Transverse colon (tissue), 4 donors: ENCODE data around the gene ATP6V1F. TPM values are rescaled to one million over a fixed set of nuclear protein-coding genes. Genes with fewer than 3 reads are reported as not detected.

Experiments used
- DNase-seq: peaks from one replicate; pipeline ENCODE4 v3.0.0-alpha.2; 2019
- H3K27ac ChIP-seq, 4 donors: fragments of 200-600 bp; sonication (generic); 2 replicates each; pipeline ENCODE4 v1.5.1; 2016 to 2018; ENCODE audit warnings: inconsistent platforms in 4 of 4
- H3K27me3 ChIP-seq: fragments of 200-600 bp; sonication (generic); 2 replicates; pipeline ENCODE4 v1.5.1; 2017; ENCODE audit warnings: inconsistent platforms
- H3K36me3 ChIP-seq, 4 donors: fragments of 200-600 bp; sonication (generic); 2 replicates each; pipeline ENCODE4 v1.5.1; 2017 to 2019; ENCODE audit warnings: inconsistent platforms in 4 of 4
- H3K4me1 ChIP-seq, 4 donors: fragments of 200-600 bp; sonication (generic); 2 replicates each; pipeline ENCODE4 v1.5.1; 2017 to 2020; ENCODE audit warnings: inconsistent platforms in 4 of 4
- H3K4me3 ChIP-seq, 4 donors: fragments of 200-600 bp; sonication (generic); 1 replicate in 1 of 4; 2 replicates in 3 of 4; pipeline versions ENCODE4 v1.5.1 to v1.6.1; 2017 to 2019; ENCODE audit warnings: inconsistent platforms in 4 of 4
- H3K9me3 ChIP-seq, 2 donors: fragments of 200-600 bp; sonication (generic); 2 replicates each; pipeline ENCODE4 v1.5.1; 2017 to 2019; ENCODE audit warnings: inconsistent platforms in 2 of 2
- EP300 ChIP-seq: sonication (generic); formaldehyde crosslinking; IDR thresholded peaks from one replicate; pipeline ENCODE4 v1.6.1; 2017; ENCODE audit warnings: antibody characterized with exemption, low read depth
- POLR2A ChIP-seq: fragments of 450-650 bp; IDR thresholded peaks from one replicate; pipeline ENCODE4 v1.6.1; 2016; ENCODE audit warnings: antibody characterized with exemption, mild to moderate bottlenecking, moderate library complexity
- POLR2AphosphoS5 ChIP-seq, 3 donors: sonication (generic); formaldehyde crosslinking; IDR thresholded peaks; one replicate each; pipeline ENCODE4 v1.6.1; 2016; ENCODE audit warnings: antibody characterized with exemption in 3 of 3
- WGBS, 2 donors: methylation state at CpG; one replicate each; pipeline ENCODE4 v1.1.5; 2018; ENCODE audit warnings: low coverage in 1 of 2; 5-methylcytosine and 5-hydroxymethylcytosine counted together
- in situ Hi-C, 4 donors: fragments of 200-750 bp; cut with MboI; loops; one replicate each; pipeline versions ENCODE4 v1.15.0 to v1.15.1; 2017; ENCODE audit warnings: low sequenced_read_pairs in 3 of 4, low pct_ligation_motif_present in 1 of 4, low pct_unique_long_range_greater_than_20kb in 1 of 4
- intact Hi-C: fragments of 100-400 bp; cut with DNase I; formaldehyde crosslinking; loops from one replicate; pipeline ENCODE4 v1.15.1; 2023; ENCODE audit warnings: low total_unique reads
- total RNA-seq, 4 donors: library from RNA; depleted of rRNA; stranded (reverse); fragments of >200 nt; gene quantifications; one replicate each; pipeline ENCODE4 v1.1.0, GENCODE V29; 2016
- TF ChIP-seq, protein P1 (sequence below), 5 experiments: fragments of 200-600 bp in 3 of 5; fragments of 450-650 bp in 2 of 5; sonication (generic) in 3 of 5; IDR thresholded peaks; 1 replicate in 2 of 5; 2 replicates in 3 of 5; pipeline ENCODE4 v1.5.1; 2016 to 2017; ENCODE audit warnings: antibody characterized with exemption in 5 of 5, inconsistent platforms in 3 of 5, mild to moderate bottlenecking in 2 of 5, moderate library complexity in 1 of 5

The ATP6V1F gene
- total RNA-seq, 4 donors from 2014 or later: 25.5 to 128 (median 63.2) TPM

DNA sequence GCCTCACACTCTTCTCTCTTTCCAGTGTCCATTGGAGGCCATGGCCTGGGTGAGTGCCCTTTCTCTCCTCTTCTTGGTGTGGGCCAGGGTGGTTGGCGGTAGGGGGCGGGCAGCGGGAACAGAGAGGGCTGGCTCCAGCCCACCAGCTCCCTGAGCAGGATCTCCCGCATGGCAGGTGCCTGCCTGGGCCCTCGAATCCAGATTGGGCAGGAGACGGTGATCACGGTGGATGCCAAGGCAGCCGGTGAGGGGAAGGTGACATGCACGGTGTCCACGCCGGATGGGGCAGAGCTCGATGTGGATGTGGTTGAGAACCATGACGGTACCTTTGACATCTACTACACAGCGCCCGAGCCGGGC lies 13.5 kb upstream of the ATP6V1F start:
- no peak overlapping the region for H3K4me3 ChIP-seq
- WGBS, 2 donors: 91% methylated on average over 16 of the region's 16 CpGs; no CpG with 5 or more reads in 1 of the 2 donors
- TF ChIP-seq, protein P1, sequence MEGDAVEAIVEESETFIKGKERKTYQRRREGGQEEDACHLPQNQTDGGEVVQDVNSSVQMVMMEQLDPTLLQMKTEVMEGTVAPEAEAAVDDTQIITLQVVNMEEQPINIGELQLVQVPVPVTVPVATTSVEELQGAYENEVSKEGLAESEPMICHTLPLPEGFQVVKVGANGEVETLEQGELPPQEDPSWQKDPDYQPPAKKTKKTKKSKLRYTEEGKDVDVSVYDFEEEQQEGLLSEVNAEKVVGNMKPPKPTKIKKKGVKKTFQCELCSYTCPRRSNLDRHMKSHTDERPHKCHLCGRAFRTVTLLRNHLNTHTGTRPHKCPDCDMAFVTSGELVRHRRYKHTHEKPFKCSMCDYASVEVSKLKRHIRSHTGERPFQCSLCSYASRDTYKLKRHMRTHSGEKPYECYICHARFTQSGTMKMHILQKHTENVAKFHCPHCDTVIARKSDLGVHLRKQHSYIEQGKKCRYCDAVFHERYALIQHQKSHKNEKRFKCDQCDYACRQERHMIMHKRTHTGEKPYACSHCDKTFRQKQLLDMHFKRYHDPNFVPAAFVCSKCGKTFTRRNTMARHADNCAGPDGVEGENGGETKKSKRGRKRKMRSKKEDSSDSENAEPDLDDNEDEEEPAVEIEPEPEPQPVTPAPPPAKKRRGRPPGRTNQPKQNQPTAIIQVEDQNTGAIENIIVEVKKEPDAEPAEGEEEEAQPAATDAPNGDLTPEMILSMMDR (IDR thresholded peaks at IDR 0.05): no peak
- in situ Hi-C loops (no loop called here), intact Hi-C loops (no loop called here)
- no peaks in the 10 kb centered on the region for H3K4me1 ChIP-seq
- no peaks in the 10 kb centered on the region for H3K9me3 ChIP-seq
- H3K36me3 ChIP-seq: no peaks in the 10 kb centered on the region
- H3K27ac ChIP-seq: no peak overlapping the region
- no peaks in the 10 kb centered on the region for H3K27me3 ChIP-seq
- DNase-seq: no peak

GRCh38 chr7:128849804-128850490 lies 12.7 kb upstream of the ATP6V1F start:
- in situ Hi-C loops: loop anchor here in 2 of 4 donors (25.0 kb wide), 2 partner anchors 112 to 238 kb away; no protein-coding TSS in a partner anchor
- Histone ChIP-seq H3K4me1 (no peaks in the 10 kb centered on the region), H3K9me3 (no peaks in the 10 kb centered on the region), H3K27me3 (no peaks in the 10 kb centered on the region), H3K4me3 (no peak overlapping the region), H3K36me3 (no peaks in the 10 kb centered on the region), H3K27ac (no peak overlapping the region)
- TF ChIP-seq POLR2AphosphoS5 (IDR thresholded peaks at IDR 0.05) (no peak), EP300 (no peak)
- no peak for DNase-seq
- intact Hi-C loops: no loop called here
- WGBS, 2 donors: 81% methylated on average over 18 of the region's 18 CpGs; no CpG with 5 or more reads in 1 of the 2 donors

- no peak for DNase-seq
- Histone ChIP-seq H3K4me1 (peaks cover 0 to 3% (median 0%) of the 10 kb centered on the region in 4 donors), H3K27ac (no peak overlapping the region), H3K4me3 (no peak overlapping the region), H3K36me3 (no peaks in the 10 kb centered on the region), H3K27me3 (no peaks in the 10 kb centered on the region), H3K9me3 (no peaks in the 10 kb centered on the region)
- intact Hi-C loops (no loop called here), in situ Hi-C loops (loop anchor here in 2 of 4 donors (25.0 kb wide), 2 partner anchors 110 to 240 kb away; no protein-coding TSS in a partner anchor)
- 79 to 100% methylated on average over 3 to 26 of the region's 28 CpGs for WGBS, 2 donors
- TF ChIP-seq, protein P1 (IDR thresholded peaks at IDR 0.05): no peak
Observed at GRCh38 chr7:128852537-128853254, 10.0 kb upstream of the ATP6V1F start.

DNA sequence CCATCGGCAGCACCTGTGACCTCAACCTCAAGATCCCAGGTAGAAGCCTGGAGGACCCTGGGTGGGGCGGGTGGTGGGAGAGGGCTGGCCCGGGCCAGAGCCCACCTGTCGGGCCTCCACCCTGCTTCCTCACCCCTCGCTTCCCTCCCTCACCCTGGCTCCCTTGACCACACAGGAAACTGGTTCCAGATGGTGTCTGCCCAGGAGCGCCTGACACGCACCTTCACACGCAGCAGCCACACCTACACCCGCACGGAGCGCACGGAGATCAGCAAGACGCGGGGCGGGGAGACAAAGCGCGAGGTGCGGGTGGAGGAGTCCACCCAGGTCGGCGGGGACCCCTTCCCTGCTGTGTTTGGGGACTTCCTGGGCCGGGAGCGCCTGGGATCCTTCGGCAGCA lies 8.9 kb upstream of the ATP6V1F start:
- 60 to 76% methylated on average over 1 to 20 of the region's 23 CpGs for WGBS, 2 donors
- in situ Hi-C loops (loop anchor here in 2 of 4 donors (25.0 kb wide), 2 partner anchors 109 to 241 kb away; no protein-coding TSS in a partner anchor), intact Hi-C loops (no loop called here)
- H3K27me3 ChIP-seq: no peaks in the 10 kb centered on the region
- H3K4me1 ChIP-seq: peaks cover 0 to 6% (median 0%) of the 10 kb centered on the region in 4 donors
- no peak for DNase-seq
- no peaks in the 10 kb centered on the region for H3K9me3 ChIP-seq
- no peak overlapping the region for H3K4me3 ChIP-seq
- H3K36me3 ChIP-seq: no peaks in the 10 kb centered on the region
- TF ChIP-seq POLR2A: no peak
- no peak for TF ChIP-seq EP300
- TF ChIP-seq POLR2AphosphoS5 (IDR thresholded peaks at IDR 0.05): no peak
- TF ChIP-seq, protein P1 (IDR thresholded peaks at IDR 0.05): no peak
- no peak overlapping the region for H3K27ac ChIP-seq
